AG09309 (cell line): ENCODE results near the gene TAF6.

ENCODE experiments used
- DNase-seq: peaks from one replicate; pipeline ENCODE4 v3.0.0-alpha.2; 2010; ENCODE audit warnings: low read depth
- H3K4me3 ChIP-seq: 2 replicates; pipeline ENCODE4 v1.5.1; 2011; ENCODE audit warnings: mild to moderate bottlenecking, low read depth, low read length, moderate library complexity; ENCODE audit not compliant: control insufficient read depth
- TF ChIP-seq, protein P1 (sequence below): IDR thresholded peaks from 2 replicates; pipeline ENCODE4 v1.5.1; 2011; ENCODE audit warnings: mild to moderate bottlenecking, low read depth, low read length, inconsistent platforms; ENCODE audit not compliant: insufficient read depth, control insufficient read depth; ENCODE audit errors: missing control alignments

The TAF6 gene

DNA sequence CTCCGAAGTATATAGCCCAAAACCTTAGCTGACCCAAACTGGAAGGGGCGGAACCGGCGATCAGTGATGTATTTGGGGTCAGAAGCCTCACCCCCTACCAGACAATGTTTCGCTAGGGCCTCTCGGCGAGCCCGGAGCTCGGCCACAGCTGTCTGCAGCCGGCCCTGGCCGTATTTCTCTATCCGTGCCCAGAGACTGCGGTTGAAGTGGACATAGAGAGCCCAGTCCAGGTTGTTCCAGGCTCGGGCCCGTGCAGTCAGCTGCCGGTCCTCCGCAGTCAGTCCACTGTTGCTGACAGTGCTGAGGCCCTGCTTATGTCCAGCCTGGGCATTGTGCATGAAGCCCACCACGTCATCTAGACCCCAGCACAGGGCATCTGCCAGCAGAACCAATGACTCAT is 40.9 kb upstream of the TAF6 start:
- TF ChIP-seq, protein P1, sequence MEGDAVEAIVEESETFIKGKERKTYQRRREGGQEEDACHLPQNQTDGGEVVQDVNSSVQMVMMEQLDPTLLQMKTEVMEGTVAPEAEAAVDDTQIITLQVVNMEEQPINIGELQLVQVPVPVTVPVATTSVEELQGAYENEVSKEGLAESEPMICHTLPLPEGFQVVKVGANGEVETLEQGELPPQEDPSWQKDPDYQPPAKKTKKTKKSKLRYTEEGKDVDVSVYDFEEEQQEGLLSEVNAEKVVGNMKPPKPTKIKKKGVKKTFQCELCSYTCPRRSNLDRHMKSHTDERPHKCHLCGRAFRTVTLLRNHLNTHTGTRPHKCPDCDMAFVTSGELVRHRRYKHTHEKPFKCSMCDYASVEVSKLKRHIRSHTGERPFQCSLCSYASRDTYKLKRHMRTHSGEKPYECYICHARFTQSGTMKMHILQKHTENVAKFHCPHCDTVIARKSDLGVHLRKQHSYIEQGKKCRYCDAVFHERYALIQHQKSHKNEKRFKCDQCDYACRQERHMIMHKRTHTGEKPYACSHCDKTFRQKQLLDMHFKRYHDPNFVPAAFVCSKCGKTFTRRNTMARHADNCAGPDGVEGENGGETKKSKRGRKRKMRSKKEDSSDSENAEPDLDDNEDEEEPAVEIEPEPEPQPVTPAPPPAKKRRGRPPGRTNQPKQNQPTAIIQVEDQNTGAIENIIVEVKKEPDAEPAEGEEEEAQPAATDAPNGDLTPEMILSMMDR = no peak
- no peak overlapping the region for H3K4me3 ChIP-seq
- DNase-seq = no peak

- peak overlapping the region; percentile 80 for H3K4me3 ChIP-seq
- DNase-seq = no peak
- TF ChIP-seq, protein P1 = no peak
These were observed 40.0 kb upstream of the TAF6 start for GRCh38 chr7:100159099-100159623.

DNA sequence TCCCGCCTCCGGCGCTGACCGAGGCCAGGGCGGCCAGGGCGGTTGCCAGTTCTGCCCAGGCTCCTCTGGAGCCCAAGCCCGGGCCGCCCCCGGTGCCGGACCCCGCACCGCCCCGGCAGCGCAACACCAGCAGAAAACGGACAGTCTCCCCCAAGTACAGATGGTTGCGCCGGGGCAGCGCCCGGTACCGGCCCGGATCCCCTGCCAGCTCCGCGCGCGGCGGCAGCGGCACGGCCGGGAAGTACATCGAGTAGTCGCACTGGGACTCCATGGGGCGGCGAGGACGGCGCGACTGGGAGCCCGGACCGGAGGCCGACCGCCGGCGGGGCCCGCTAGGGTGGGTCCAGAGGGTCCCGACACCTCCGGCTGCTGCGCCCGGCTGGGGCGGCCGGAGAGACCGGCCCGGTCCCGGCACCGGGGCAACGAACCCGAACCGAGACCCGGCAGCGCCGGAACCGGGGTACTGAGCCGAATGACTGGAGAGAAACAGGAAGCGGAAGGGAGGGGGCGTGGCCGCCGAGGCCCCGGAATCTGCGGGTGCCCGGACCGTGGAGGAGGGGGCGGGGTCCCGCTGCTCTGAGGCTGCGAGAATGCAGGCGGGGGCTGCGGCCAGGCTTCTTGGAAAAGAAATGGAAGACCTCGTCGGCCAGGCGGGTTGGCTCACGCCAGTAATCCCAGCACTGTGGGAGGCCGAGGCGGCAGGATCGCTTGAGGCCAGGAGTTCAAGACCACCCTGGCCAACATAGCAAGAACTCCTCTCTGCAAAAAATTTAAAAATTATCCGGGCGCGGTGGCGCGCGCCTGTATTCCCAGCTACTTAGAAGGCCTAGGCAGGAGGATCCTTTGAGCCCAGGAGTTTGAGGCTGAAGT is 39.3 kb upstream of the TAF6 start, which contains the start of gene TRAPPC14:
TSS of gene TRAPPC14 (minus strand) at position 495 of the 870 bp plus-strand sequence. CDS start at position 271, 224 bp downstream.
- peak within 1 kb of the TSS; percentile 80 for H3K4me3 ChIP-seq
- TF ChIP-seq, protein P1 = no peak
- DNase-seq = no peak

- DNase-seq = no peak
These were observed 38.4 kb upstream of the TAF6 start for GRCh38 chr7:100157334-100158228.

GRCh38 chr7:100157069-100157333 is 37.8 kb upstream of the TAF6 start:
- TF ChIP-seq, protein P1 = no peak
- DNase-seq = no peak
- H3K4me3 ChIP-seq = peak overlapping the region; percentile 80

More at GRCh38 chr7:100157334-100158228, 38.4 kb upstream of the TAF6 start:
- peak overlapping the region; percentile 80 for H3K4me3 ChIP-seq
- TF ChIP-seq, protein P1 = peak; percentile 37

DNA sequence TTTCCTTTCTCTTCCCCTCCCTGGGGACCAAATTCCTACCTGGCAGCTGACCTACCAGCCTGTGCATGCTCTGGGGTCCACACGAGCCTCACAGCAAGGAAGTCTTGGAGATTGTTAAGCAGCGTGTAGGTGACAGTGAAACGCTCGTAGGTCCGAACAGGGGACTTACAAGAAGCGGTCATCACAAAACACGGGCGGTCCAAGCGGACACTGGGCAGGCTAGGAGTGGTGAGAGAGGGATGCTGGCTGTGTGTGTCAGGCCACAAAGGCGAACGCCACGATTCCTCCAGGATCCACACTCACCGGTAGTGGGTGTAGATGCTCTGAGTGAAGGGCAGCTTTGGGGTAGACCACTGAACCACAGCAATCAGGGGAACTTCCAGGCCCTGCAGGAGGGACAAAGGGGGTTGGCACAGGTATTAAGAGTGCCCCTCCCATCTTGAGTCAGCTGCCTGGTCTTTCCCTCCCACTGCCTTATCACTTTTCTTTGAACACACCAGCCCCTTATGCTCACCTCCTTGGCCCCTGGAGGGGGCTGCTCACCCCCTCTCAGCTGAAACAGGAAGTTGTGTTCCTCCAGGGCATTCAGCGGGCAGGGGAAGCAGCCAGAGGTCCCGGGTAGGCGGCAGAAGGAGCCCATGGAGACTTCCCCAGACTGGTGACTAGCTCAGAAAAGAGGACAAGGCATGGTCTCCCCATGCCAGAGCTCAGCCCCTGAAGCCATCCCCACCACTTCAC is 37.3 kb upstream of the TAF6 start:
- H3K4me3 ChIP-seq = no peak overlapping the region; the same call in none of the 2 replicates
- TF ChIP-seq, protein P1 = no peak
- no peak for DNase-seq
